Measurements from ENCODE around the gene CDH1.

CDH1 gene

DNA sequence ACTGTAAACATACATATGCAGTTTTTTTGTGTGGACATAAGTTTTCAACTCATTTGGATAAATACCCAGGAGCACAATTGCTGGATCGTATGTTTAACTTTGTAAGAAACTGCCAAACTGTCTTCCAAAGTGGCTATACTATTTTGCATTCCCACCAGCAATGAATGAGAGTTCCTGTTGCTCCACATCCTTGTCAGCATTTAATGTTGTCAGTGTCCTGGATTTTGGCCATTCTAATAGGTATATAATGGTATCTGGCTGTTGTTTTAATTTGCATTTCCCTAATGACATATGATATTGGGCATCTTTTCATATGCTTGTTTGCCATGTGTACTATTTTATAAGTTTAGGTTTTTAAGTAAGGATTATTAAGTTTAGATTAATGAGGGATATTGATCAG, 120.4 kb downstream of the CDH1 start:
- no peak for DNase-seq (ENCODE audit: low read depth in 2 of 2)

DNA sequence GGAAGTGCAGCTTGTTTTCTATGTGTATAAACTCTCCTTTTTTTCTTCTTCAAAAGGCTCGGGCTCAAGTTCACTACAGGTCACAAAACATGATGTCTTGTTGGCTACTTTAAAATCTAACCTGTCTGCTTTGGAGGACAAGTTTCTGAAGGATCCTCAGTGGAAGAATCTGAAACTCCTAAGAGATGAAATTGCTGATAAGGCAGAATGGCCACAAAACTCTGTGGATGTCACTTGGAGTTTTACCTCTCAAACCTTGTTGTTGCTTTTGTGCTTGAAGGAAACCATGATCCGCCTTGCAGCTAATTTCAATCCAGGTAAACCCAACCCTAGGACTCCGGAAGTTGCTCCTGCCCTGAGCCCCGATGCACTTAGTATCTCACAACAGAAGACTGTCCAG, 122.7 kb downstream of the CDH1 start:
- no peak for DNase-seq (ENCODE audit: low read depth in 2 of 2)

DNA sequence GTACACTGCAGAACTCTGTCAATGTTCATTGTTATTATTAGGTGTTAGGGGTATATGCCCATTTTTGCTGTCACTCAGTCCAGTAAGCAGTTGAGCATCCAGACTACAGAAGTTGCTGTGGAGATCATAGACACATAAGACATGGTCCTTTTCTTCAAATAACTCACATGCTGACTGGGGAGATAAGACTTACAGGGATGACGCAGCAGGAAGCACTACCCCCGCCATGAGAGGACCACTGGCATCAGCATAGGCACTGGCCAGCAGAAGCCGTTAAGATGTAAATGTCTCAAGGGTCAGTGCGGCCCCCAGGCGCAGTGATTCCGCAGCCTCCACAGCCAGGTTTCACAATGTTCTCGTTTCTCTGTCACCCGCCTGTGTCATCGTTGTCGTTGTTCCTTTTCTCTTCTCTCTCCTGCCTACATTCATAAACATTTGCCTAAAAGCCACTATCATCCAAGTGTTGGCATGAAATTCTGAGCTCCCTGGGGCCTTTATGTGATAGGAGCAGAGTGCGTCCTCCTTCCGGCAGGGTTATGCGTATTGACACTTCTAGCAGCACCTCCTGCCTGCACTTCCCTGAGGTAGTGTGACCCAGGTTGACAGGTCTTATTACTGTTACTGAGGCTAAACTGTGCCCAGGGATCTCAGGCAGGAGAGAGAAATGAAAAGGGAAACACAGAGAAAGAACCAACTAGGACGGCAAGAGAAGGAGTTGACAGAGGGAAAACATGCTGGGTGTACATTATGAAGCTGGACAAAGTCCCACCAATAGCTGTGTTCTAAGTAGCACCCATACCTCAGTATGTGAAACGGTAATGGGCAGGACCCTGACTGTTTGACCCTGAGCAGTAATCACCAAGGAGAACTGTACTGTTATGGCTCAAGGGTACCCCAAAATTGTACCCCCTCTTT, 124.1 kb downstream of the CDH1 start:
- no peak for DNase-seq (ENCODE audit: low read depth in 2 of 2)

DNA sequence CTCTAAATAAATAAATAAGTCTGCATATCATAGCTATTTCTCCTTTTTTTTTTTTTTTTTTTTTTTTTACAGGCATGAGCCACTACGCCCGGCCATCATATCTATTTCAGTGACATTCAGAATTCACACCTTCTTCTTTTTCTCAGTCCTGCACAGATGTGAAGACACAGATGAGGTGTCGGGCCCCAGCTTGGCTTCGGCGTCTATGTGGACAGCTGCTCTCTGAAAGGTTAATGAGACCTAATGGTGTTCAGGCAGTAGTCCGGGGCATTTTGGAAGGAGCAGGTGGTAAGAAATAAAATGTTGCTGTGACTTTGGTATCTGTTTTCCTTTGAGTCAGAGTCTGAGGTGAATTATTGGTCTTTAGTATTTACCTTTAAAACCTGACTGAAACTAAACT, 129.8 kb downstream of the CDH1 start:
- no peak for DNase-seq (ENCODE audit: low read depth in 2 of 2)

DNA sequence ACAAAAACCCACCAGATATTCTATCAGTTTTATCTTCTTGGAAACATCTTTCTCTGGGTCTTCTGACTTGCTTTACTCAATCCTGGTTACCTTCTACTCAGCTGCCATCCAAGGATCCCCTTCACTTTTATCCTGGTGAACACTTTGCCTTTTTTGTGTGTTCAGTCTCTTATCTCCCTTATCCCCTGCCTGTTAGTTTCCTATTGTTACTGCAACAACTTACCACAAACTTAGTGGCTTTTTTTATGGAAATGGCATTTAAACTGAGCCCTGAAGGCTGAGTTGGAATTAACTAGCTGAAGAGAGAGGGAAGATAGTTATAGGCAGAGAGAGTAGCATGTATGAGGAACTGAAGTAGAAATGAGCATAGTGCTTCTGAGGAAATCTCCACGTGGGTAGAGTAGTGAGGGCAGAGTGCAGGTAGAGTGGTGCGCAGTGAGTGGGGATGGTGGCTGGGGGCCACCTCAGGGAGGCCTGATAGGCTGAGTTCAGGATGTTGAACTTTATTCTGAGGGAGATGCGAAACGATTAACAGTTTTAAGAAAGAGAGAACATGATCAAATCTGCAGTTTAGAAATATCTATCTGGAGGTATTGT, 132.5 kb downstream of the CDH1 start:
- no peak for DNase-seq (ENCODE audit: low read depth in 2 of 2)

DNA sequence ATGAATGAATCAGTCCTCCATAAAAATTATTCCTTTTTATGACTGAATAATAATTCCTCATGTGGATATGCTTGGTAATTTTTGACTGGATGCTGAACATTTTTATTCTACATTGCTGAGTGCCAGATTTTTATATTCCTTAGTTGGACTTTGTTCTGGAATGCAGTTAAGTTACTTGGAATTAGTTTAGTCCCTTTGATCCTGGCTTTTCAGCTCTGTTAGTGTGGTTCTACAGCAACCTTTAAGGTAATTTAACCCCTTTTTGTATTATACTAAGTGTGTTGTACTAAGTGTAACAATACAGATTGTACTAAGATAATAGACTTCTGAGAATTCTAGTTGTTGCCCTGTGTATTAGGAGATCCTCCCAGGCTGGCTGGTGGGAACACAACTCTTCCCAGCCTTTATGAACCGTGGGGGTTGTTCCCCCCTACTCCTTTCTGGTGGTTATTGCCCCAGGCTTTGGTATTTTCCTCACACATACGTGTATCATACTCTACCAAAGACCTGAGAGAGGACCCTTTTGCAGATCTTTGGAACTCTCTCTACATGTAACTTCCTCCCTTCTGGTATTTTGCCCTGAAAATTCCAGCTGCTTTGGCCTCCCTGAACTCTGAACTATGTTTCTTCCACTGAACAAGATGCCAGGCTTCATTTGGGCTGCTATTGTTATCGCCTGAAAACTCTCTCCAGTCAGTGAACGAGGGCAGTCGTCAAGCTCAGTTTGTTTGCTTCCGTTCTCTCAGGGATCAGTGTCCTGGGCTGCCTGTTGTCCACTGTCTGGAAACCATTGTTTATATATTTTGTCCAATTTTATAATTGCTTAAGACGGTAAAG, 136.8 kb downstream of the CDH1 start:
- DNase-seq (ENCODE audit: low read depth in 2 of 2), result no peak

DNA sequence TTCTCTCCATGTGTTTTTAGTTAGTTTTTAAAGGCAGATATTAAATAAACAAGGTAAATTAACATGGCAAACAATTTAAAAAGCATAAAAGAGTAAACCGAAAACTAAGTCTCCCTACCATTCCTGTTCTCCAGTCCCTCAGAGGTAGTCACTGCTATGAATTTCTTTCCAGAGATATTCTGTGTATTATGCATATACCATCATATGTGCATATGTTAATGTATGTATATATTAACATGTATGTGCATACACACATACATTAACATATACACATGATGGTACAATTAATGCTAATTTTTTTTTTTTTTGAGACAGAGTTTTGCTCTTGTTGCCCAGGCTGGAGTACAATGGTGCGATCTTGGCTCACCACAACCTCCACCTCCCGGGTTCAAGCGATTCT, 138.8 kb downstream of the CDH1 start:
- DNase-seq (ENCODE audit: low read depth in 2 of 2), result no peak

DNA sequence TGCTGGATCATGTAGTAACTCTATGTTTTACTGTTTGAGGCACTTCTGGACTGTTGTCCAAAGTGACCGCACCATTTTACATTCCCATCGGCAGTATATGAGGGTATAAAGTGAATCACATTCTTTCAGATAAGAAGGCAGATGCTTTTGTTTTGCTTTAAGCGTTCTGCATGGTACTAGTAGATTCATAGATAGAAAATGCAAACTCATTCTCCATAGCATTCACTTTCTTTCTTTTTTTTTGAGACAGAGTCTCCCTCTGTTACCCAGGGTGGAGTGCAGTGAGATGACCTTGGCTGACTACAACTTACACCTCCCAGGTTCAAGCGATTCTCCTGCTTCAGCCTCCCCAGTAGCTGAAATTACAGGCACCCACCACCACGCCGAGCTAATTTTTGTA, 146.6 kb downstream of the CDH1 start:
- no peak for DNase-seq (ENCODE audit: low read depth in 2 of 2)

DNA sequence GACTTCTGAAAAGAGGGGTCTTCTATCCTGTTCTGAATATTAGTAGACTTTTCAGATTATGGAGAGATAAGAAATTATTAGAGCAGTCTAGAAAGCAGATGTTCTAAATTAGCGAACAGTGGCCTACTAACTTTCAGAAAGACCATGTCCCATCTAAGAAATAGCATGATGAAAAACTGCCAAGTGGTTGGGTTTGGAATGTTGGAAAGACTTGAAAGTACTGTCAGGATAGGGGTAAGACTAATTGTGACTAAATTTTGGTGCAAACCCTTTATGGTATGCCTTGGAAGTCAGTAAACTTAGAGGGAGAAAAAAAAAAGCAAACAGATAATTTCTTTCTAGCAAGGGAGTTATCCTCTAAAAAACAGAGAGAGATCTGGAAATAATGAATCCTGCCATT, 147.3 kb downstream of the CDH1 start:
- DNase-seq (ENCODE audit: low read depth in 2 of 2), result no peak
